DLD1 (cell line): ENCODE measurements around the gene SYTL1.

ENCODE experiments used
- in situ Hi-C: cut with HindIII; loops from 2 replicates; pipeline ENCODE4 v1.10.0; 2017; ENCODE audit warnings: low sequenced_read_pairs

The SYTL1 gene

DNA sequence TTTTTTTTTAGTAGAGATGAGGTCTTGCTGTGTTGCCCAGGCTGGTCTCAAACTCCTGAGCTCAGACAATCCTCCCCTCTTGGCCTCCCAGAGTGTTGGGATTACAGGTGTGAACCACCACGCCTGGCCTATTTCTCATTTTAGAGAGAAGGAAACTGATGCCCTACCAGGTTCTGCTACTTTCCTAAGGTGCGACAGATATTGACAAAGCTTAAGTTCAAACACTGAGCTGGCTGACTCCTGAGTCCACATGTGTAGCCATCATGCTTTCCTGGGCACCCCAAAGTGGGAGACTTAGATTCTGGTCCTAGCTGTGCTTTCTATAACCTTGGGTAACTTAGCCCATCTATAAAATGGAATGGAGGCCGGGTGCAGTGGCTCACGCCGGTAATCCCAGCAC, 25.0 kb upstream of the SYTL1 start:
- in situ Hi-C loops, result no loop called here

DNA sequence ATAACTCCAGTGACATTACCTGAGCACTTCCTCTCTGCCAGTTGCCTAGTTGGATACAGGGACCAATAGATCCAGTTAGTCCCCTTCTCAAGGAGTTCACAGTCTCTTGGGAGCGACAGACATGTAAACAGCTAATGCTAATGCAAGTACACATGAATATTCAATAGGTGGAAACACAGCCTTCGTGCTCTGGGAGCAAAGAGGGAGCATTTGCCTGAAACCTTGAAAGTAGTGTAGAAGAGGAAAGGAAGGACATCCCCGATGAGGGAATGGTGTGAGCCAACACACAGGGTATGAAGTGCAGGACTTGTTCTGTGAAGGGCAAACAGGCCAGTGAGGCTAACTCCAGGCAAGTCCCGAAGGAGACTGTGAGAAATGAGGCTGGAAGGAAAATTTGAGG, 23.7 kb upstream of the SYTL1 start:
- in situ Hi-C loops, result no loop called here

DNA sequence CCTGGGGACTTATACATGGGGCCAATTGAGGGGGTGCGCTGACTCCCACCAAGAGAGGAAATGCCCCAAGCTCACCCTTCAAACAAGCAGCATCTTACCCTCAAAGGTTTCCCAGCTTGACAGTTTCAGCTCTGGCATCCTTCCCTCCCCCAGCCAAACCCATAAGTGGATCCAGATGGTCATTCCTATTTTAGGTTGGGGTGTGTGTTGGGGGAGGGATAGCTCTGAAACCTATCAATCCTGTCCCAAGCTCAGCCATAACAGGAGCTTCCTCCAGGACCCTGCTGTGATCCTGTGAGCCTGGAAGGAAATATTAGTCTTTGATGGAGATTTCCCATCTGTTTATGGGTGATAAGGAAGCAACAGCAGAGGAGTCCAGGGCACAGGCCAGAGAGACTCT, 23.2 kb upstream of the SYTL1 start:
- in situ Hi-C loops, result no loop called here

GRCh38 chr1:27321813-27322568, 19.8 kb upstream of the SYTL1 start, which contains the start of gene TMEM222:
TMEM222 (plus strand) TSS chr1:27322163; CDS start chr1:27322198, 35 bp downstream.
- in situ Hi-C loops, result no loop called here

- in situ Hi-C loops, result no loop called here
These were observed 19.1 kb upstream of the SYTL1 start for GRCh38 chr1:27322569-27323240.

DNA sequence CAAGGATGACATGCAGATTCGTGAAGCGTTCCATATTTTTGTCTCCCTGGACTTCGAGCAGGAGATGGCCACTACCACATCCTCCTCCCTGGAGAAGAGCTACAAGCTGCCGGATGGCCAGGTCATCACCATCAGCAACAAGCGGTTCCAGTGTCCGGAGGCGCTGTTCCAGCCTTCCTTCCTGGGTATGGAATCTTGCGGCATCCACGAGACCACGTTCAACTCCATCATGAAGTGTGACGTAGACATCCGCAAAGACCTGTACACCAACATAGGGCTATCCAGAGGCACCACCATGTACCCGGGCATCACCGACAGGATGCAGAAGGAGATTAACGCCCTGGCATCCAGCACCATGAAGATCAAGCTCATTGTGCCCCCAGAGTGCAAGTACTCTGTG, 16.5 kb upstream of the SYTL1 start:
- in situ Hi-C loops, result no loop called here

DNA sequence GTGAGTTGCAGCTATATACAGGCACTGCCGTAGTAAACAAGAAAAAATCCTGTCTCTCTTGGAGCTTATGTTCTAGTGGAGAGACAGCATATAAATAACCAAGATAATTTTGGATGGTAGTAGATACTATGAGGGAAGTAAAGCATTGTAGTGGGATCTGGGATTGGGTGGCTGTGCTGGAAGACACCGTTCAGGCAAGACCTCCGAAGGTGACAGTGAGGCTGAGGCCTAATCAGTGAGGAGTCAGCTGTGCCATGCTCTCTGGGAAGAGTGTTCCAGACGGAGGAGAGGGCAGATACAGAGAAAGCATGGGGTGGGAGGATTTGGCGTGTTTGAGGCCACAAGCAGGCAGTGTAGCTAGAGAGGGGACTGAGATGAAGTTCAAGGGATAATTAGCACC, 13.9 kb upstream of the SYTL1 start:
- in situ Hi-C loops, result no loop called here

DNA sequence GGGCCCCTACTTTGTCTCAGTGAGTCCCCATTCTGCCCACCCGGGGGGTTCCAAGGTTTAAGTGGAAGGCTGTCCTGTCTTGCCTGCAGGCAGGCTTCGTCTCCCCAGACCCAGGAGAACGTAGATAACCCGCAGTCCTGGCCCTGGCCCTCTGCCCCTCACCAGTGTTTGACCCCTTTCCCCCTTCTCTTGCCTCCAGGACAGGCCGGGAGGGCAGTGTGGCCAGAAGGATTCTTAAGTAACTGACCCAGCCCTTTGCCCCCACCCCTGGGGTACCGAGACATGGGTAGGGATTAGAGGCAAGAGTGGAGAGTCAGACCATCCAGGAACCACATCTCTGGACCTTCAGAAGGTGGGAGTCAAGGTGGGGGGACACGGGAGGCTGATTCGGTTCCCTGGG, 11.0 kb upstream of the SYTL1 start:
- in situ Hi-C loops, result no loop called here

DNA sequence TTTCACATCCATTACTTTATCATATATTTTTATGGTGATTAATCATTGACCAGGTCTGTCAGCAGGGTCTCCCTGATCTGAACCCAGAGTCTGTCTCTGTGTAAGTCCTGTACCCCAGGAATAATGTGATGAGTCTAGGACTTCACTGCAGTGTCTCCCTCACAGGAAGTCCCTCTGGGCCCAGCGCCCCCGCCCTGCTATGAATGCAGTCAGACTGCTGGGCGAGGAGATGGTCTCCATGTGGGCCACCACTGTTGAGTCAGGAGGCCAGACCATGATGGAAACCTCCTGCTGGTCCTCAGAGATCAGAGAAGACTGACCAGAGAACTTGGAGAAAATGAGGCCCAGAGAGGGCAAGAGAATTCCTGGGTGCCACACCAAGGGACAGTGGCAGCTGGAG, 10.4 kb upstream of the SYTL1 start:
- in situ Hi-C loops, result no loop called here

DNA sequence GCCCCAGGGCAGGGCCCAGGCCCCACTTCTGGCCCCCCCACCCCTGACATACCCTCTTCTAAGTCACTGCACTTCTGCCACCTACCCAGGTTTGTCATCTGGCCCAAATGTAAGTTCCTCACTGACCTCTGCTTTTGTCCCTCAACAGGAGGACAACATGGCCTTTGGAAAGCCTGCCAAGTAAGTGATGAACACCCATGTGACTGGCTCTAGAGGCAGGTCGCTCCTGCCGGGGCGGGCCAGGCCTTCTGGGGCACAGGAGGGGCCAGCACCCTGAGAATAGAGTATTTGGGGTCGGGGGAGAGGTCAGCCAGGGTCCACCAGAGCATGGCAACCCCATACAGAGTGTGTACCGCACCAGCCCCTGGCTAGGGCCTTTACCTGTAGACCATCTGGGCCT, 9.9 kb upstream of the SYTL1 start:
- in situ Hi-C loops, result no loop called here

- in situ Hi-C loops, result no loop called here
These were observed 9.1 kb upstream of the SYTL1 start for GRCh38 chr1:27332536-27333281.

DNA sequence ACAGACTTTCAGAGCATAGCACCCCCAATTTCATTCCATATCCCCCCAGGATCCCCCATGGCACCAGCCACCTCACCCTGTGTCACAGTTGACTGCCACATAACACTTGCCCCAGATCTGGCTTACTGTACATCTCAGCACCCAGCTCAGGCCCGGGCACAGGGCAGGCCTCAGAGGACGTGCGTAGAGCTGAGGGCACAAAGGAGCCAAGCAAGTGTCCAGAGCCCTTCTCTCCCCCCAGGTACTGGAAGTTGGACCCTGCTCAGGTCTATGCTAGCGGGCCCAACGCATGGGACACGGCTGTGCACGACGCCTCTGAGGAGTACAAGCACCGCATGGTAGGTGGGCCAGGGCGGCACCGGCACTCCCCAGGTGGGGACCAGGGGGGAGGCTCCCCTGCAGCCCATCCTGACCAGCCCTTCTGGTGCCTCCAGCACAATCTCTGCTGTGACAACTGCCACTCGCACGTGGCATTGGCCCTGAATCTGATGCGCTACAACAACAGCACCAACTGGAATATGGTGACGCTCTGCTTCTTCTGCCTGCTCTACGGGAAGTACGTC, 8.0 kb upstream of the SYTL1 start:
- in situ Hi-C loops, result no loop called here

- in situ Hi-C loops, result no loop called here
These were observed 6.1 kb upstream of the SYTL1 start for GRCh38 chr1:27335506-27336422.

- in situ Hi-C loops, result no loop called here
These were observed 5.1 kb upstream of the SYTL1 start for GRCh38 chr1:27336756-27337155.

DNA sequence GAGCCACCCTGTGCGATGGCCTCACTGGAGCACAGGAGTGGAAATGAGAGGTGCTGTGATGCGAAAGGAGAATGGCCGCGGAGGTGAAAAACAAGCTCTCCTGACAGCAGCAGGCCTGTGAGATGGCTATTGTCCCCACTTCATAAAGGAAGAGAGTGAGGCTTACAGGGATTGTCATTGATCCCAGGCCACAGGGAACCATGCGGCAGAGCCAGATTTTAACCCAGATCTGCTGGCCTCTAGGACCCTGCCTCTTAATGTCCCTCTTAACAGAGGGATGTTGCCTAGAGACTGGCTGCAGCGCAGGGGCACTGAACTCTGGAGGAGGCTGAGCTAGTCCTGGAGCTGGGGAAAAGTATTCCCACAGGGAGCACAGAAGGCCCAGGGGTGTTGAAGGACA, 3.1 kb upstream of the SYTL1 start:
- in situ Hi-C loops, result no loop called here

DNA sequence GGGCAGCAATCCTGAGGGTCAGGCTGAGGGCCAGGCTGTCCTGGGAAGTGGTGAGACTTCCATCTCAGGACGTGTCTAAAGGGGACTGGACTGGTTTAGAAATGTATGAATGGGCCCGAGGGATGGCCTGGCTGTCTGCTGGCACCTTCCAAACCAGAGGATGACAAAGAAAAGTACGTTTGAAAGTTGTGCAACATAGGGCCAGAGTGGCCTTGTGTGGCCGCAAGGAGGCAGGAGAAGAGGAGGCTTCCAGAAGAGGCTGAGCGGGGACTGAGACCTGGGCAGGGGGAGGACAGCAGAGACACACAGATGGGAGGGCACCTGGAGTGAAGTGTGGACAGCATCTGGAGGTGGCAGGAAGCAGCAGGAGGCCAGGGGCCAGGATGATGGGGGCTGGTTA, 2.6 kb upstream of the SYTL1 start:
- in situ Hi-C loops, result no loop called here

DNA sequence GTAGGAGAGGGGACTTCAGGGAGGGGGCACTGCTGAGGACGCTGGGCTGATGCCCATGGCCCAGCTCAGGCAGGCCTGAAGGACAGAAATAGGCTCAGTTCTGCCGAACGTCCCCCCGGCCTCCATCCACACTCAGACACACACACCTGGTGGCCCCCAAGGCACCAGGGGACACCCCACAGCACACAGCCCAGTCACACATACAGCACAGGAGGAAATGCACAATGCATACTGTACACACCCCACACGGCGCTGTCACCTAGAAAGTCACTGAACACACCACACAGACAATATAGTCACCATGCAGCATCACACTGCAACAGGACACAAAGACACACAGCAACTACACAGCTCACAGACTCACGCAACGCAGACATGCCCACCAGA, 562 bp downstream of the SYTL1 start:
- in situ Hi-C loops, result no loop called here

- in situ Hi-C loops, result no loop called here
These were observed 1.2 kb downstream of the SYTL1 start for GRCh38 chr1:27342778-27343638.

- in situ Hi-C loops, result no loop called here
These were observed 1.8 kb downstream of the SYTL1 start for GRCh38 chr1:27343639-27344025.

- in situ Hi-C loops, result no loop called here
These were observed 3.5 kb downstream of the SYTL1 start for GRCh38 chr1:27345272-27345671.
